AG09319 (cell line): ENCODE results near the gene HOXB7.

Experiments
- DNase-seq: peaks from one replicate; pipeline ENCODE4 v3.0.0-alpha.2; 2010; ENCODE audit warnings: low read depth; ENCODE audit errors: extremely low read depth
- TF ChIP-seq, protein P1 (sequence below): IDR thresholded peaks from 2 replicates; pipeline ENCODE4 v1.5.1; 2011; ENCODE audit warnings: low read depth, mild to moderate bottlenecking, inconsistent platforms, low read length, moderate library complexity

Gene HOXB7

DNA sequence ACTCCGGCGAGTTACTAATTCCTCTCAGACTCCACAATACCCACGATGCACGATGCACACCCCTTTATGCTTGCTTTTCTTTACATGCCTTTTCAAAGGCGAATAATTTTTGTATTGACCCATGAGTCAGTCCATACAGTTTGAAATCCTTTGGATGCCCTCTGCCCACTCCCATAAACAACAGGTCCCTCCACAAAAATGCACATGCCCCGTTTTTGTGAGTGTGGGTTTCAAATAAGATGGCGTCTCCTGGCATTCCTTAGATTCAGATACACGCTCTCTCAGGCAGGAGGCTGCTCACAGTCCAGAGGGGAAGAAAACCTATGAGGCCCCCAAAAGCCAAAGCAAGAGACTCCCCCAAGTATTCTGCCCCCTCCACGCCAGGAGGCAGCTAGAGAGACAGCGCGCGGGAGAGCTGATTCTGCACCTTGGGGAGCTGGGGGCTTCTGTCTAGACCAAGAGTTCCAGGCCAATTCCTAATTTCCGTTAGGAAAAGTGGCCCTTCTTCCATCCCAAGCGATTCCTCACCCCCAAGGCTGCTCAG lies 34.9 kb upstream of the HOXB7 start:
- TF ChIP-seq, protein P1, sequence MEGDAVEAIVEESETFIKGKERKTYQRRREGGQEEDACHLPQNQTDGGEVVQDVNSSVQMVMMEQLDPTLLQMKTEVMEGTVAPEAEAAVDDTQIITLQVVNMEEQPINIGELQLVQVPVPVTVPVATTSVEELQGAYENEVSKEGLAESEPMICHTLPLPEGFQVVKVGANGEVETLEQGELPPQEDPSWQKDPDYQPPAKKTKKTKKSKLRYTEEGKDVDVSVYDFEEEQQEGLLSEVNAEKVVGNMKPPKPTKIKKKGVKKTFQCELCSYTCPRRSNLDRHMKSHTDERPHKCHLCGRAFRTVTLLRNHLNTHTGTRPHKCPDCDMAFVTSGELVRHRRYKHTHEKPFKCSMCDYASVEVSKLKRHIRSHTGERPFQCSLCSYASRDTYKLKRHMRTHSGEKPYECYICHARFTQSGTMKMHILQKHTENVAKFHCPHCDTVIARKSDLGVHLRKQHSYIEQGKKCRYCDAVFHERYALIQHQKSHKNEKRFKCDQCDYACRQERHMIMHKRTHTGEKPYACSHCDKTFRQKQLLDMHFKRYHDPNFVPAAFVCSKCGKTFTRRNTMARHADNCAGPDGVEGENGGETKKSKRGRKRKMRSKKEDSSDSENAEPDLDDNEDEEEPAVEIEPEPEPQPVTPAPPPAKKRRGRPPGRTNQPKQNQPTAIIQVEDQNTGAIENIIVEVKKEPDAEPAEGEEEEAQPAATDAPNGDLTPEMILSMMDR, result no peak
- no peak for DNase-seq

DNA sequence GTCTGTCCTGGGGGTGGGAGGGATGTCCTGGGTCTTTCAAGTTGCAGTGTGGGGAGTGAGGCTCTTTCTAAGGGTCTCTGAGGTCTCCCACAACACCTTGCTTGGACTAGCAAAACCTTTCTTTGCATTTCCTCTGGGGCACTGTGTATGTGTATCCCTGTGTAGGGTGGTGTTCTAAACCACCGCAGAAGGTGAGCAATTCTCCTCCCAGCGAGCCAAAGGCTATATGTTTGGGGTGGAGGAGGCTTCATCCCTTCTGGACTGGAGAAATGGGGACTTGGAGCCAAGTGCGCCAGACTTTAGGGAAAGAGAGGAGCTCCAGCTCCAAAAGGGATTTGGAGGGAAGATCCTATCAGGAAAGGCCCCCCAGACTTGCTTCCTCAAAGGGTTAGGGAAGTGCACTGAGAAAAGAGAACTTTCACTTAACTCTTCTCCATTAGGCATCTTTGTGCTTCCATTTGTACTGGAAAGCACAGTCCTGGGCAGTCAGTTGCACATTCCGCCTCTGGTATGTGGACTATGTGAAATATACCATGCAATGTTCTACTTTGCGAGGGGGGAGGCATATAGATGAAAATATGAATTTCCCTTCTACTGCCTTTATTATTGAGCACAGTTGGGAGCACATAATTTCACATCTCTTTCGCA lies 34.2 kb upstream of the HOXB7 start:
- DNase-seq, result no peak
- TF ChIP-seq, protein P1, result no peak

DNA sequence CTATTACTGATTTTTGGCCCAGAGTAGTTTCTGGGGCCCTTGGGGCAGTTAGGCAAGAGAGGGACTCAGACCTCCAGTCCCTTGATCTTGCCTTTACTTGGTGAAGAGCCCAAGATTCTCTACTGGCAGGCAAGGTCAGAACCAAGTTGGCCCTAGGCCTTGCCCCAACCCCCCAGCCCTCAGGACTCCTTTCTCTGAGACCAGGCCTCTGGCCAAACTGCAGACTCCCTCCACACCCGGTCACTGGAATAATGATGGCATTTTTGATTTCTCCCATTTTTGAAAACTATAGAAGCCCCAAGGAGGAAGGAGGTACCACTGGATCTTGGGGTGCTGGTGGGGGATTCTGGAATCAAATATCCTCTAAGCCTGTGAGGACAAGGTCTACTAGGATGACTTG lies 33.3 kb upstream of the HOXB7 start:
- DNase-seq, result no peak
- TF ChIP-seq, protein P1, result no peak

DNA sequence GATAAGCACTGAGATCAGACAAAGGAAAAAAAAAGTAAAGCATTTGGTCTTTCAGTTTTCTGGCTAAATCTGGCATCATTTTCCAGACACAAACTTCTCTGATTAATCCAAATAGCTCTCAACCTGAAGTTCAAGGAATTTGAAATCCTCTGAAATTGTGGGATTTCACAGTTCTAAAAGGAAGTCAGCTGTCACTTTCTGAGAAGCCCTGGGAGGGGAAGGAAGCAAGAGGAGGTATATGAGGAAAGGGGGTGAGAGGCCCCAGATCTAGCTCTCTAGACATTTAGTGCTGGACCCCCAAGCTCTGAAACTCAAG lies 32.8 kb upstream of the HOXB7 start:
- no peak for DNase-seq
- TF ChIP-seq, protein P1, result no peak

DNA sequence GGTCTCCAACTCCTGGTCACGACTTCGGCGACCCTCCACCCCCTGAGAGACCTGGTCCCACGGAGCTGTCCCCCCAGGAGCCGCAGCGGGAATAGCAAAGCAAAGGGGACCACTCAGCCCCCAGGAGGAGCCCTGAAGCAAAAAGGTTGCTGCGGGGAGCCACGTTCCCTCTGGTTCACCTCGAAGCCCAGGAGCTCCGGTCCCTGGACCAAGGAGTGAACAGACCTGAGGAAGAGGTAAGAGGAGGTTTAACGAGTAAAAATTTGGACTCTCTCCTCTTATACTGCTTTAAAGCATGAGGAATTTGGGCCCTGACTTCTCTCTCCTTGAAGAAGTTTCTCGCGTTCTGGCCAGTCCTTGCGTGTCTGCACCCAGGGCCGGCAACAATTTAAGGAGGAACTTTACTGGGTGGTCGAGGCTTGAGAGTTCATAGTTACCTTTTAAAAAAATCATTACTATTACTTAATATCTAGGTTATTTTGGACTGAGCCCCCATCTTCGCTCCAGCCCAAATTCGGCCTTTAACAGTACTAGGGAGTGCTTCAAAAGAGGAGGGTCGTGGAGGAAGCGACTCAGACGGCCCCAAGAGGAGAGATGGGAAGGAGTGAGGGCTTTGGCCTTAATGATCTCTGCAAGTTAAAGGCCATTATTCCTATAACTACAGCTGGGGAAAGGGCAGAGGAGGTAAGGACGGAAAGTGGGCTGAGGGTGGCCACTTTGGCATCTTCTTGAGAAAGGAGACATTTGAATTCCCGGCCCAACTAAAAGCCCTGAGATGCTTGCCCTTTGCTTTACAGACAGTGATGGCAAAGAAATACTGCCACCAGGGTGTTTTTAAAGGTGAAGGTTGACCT lies 32.3 kb upstream of the HOXB7 start:
- TF ChIP-seq, protein P1, result no peak
- no peak for DNase-seq

DNA sequence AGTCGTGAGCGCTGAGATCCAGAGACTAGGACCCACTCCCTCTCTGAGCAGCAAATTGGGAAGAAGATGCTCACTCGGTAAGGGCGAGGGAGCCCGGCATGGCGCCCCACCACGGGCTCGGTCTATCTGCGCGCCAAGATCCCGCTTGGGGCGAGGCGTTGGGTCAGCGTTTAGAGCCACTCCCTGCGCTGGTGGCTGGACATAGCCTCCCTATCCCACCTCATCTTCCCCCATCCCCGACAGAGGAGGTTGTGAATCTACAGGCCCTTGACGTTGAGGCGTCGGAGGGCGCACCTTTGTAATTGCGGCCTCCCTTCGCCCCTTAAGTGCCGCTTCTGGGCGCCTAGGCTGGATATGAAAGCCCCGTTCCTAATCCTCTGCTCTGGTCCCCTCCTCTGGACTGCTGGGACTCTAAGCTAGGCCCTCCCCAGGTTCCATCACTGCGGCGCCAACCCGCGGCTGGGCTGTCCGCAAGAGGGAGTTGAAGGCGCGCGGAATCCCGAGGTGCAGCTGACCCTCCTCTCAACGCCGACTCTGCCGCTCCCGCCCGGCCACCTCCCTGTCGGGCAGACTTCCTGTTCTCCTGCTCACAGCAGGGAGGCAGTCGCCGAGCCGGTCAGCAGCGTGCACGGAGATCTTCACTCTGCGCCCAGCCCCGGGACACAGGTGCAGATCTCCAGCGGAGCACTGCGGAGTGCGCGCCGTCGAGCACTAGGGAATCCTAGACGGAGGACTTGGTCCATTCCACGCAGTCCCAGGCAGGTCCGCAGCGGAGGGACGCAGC lies 31.4 kb upstream of the HOXB7 start:
- DNase-seq, result no peak
- TF ChIP-seq, protein P1, result no peak
